ENCODE data around the gene CIZ1.

- TF ChIP-seq CTCF (IDR thresholded peaks at IDR 0.05): no peak
- TF ChIP-seq POLR2A (IDR thresholded peaks at IDR 0.05): no peak
Measured at GRCh38 chr9:128168731-128169308, 22.6 kb downstream of the CIZ1 start.

Measured in vagina (tissue), 2 donors.